ENCODE measurements around the gene SORBS2.

- TF ChIP-seq RFX5 (IDR thresholded peaks at IDR 0.05; ENCODE audit: borderline replicate concordance, low read depth, low read length) (no peak), FOSL1 (IDR thresholded peaks at IDR 0.05; ENCODE audit: insufficient read depth, low read depth, low read length) (no peak), CTCF (IDR thresholded peaks at IDR 0.05; ENCODE audit: control extremely low read depth in 1 of 3, insufficient read depth in 1 of 3, low read depth in 1 of 3, low read length in 3 of 3) (no peak), ATF3 (IDR thresholded peaks at IDR 0.05; ENCODE audit: insufficient read depth, low read depth, low read length) (no peak), PHF8 (conservative IDR thresholded peaks at IDR 0.05; ENCODE audit: low read depth, low read length) (no peak), RNF2 (IDR thresholded peaks at IDR 0.05; ENCODE audit: borderline replicate concordance, low read depth, low read length, missing control alignments, poor library complexity, severe bottlenecking) (no peak), EP300 (IDR thresholded peaks at IDR 0.05; ENCODE audit: borderline replicate concordance in 1 of 2, low read depth in 2 of 2, low read length in 2 of 2) (no peak)
These were observed 92.5 kb downstream of the SORBS2 start for GRCh38 chr4:185719500-185719858.
